Tongue (tissue), 2 donors: ENCODE data around the gene RERG. TPM values are rescaled to one million over a fixed set of nuclear protein-coding genes. Genes with fewer than 3 reads are reported as not detected.

Source experiments
- DNase-seq: peaks from one replicate; pipeline ENCODE4 v3.0.0-alpha.2; 2015
- total RNA-seq: library from RNA; depleted of rRNA; stranded (reverse); fragments of >200 nt; gene quantifications from one replicate; pipeline ENCODE4 v1.2.3, GENCODE V29; 2014

RERG gene
- total RNA-seq, 1 donor from 2014 or later: 18.9 TPM

DNA sequence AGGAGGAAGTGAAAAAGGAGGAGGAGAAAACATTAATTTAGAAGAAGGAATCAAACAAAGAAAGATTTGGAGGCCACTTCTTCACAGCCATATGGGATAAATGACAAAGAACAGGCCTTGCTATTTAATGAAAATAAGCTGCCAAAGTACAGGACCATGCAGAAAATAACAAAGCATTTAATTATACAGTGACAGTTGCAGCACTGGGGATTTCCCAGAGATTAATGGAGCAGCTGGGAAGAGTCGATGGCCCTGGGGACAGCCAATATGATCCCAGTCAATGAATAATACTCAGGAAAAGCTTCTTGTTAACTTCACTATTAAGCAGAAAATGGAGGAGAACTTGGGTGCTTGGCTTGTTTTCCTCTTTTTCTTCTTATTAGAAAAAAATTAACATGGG is 34.6 kb downstream of the RERG start:
- peak; percentile 53 for DNase-seq

DNA sequence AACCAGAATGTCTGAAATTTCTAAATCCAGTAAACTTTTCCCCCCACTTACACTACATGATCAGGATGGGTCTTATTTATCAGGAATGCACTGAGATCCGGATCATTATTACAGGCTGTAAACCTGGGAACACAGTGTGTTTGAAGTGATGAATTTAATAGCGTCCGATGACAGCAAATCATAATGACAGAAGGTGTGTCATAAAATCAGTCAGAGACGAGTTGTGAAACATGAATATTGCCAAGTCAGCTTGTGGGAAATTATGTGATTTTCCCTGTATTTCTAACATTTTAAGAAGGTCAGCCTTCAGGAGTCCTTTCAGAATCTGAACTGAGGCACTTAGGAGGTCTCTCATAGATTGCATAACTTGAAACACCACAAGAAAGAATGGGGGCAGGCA is 36.7 kb downstream of the RERG start:
- DNase-seq: no peak

DNA sequence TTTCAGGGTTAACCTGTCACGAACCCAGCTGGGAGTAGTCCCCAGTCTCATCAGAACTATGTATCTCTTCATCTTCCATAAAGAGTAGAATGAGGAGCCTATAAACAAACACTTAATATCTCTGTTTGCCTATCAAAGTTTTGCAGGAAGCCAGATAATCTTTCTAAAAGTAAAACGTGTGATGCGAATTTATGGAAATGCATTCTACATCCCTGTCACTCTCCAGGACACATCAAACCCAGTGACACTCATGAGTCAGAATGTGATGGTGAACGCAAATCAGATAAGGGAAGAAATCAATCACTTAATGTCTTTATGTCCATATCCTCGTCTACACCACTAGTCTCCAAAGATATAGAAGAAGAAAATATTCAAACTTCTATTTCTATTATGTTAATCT is 37.4 kb downstream of the RERG start:
- no peak for DNase-seq

DNA sequence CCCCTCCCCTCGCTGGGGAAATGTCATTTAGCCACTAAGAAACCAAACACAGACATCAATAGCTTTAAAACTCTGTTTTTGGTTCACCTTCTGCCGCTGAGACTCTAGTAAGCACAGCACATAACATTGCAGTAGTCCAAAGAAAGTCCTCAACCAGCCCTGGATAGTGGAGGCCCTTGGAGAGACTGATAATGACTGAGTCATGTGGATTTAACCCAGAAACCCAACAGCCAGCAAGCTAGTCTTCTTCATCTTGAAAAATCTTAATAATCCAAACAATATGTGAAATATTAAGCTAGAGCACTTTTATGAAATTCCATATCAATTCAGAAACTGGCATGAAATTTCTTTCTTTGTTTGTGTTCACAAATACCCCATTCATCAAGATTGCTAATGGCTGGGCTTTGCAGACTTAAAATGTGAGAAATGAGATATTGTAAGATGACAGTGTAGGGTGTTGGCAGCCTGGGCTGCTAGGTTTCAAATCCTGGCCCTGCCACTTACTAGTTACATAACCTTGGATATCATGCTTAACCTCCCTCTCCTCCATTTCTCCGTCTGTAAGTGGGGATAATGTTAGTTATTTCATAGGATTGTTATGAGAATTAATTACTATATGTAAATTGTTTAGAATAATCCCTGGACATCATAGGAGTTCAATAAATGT is 40.1 kb downstream of the RERG start:
- no peak for DNase-seq

DNA sequence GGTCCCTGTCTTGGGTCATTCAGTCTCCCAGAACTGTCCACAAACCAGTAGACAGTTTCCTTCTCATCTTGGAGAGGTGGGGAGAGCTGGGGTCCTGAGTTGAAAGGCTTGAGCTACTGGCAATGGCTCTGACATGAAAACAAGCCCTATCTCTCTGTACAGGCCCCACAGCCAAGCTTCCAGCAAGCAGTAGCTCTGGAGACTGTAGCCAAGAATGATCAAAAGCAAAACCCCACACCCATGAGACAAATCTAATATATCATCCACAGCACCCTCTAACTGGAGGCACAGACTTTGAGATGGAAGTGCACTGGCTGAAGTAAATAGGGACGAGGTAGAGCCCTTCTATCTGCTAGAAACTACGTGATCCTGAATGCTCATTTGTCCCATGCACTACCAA is 40.9 kb downstream of the RERG start:
- DNase-seq: no peak

DNA sequence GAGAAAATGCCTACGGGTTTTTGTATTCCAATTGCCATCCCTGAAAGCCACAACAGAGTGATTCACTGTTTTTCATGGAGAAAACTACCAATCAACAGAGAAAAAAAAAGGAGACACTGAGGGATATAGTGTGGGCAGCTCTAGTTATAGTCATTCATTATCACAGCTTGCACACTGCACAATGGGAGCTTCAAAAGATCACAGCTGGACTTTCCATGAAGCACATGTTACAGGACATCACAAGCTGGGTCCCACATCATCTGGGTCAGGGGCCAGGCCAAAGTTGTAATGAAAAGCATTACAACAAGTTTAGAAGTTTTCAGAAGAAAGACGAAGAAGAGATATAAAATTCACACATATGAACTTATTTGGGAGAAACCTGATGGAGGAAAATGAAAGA is 41.5 kb downstream of the RERG start:
- DNase-seq: no peak

DNA sequence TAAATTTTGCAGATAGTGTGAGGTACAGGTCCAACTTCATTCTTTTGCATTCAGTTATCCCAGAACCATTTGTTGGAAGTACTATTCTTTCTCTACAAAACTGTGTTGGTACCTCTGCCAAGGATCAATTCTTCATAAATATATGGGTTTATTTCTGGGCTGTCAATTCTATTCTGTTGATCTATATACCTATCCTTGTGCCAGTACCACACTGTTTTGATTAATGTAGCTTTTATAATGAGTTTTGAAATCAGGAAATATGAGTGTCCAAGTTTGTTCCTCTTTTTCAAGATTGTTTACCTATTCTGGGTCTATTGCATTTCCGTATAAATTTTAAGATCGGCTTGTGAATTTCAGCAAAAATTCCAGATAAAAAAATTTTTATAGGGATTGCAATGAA is 48.1 kb downstream of the RERG start:
- no peak for DNase-seq

DNA sequence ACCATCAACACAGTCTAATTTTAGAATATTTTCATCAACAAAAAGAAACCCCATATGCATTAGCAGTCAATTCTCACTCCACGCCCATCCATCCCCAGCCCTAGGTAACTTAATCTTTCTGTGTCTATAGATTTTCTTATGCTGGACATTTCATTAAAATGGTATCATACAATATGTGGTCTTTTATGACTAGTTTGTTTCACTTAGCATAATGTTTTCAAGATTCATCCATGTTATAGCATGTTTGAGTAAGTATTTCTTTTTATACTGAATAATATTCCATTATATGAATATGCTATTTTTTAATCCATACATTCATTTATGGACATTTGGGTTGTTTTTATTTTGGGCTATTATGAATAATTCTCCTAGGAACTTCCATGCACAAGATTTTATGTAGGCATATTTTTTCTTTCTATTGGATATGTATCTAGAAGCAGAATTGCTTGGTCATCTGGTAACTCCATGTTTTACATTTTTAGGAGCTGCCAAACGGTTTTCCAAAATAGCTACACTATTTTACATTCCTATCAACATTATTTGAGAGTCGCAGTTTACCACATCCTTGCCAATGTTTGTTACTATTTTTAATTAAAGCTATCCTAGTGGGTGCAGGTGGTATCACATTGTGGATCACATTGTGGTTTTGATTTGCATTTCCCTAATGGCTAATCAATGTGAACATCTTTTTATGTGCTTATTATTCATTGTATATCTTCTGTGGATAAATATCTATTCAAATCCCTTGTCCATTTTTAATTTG is 49.0 kb downstream of the RERG start:
- DNase-seq: no peak

DNA sequence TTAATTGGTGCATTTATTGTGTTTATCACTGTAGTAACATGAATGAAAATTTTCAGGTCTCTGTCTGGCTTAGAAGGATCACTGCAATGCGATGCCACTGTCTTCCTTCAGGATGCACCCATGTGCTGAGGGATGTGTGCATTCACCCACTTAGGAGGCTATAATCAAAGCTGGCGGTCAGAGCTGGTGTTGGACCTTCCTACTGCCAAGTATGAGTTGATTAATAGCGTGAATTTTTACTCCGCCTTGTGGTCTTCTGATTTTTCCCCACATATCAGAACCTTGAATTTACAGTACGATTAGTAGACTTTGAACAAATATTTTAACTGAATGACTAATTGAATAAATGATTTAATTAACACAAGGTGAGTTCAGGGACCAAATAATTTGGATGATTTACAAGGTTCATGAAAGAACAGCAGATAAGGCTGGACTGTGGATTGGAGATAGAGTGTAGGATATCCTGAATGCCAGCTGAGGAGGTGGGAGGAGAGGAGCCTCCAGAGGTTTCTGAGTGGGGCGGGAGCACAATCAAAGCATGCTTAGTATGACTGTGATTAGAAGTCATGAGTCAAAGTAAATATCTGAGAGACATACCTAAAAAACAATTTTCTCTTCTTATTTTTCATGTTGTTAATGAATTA is 50.1 kb downstream of the RERG start:
- no peak for DNase-seq

DNA sequence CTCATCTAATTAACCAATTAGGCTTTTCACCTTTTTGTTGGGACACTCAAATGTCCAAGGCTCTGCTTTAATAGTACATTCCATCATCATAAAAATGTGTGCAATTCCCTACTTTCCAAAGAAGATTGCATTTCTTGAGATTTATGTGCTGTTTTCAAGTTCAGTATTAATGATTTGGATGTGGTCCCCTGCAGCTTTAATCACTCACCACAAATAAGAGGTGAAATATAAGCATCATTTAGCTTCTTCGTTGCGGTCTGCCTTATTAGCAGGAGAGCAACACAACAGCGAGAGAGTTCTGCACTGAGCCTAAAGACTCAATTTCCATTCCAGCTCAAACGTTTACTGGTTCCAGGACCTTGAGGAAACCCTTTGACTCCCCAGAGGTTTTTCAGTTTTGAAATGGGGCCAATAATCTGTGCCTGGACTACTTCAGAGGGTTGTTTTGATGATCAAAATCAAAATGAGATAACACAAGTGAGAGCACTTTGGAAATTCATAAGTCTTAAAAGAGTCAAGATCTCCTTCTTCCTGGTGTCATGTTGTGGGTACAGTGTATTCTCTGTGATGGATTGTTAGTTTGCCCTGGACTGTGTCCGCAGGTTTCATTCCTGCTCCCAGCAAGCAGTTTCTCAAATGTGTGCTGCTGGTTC is 53.1 kb downstream of the RERG start:
- DNase-seq: no peak

DNA sequence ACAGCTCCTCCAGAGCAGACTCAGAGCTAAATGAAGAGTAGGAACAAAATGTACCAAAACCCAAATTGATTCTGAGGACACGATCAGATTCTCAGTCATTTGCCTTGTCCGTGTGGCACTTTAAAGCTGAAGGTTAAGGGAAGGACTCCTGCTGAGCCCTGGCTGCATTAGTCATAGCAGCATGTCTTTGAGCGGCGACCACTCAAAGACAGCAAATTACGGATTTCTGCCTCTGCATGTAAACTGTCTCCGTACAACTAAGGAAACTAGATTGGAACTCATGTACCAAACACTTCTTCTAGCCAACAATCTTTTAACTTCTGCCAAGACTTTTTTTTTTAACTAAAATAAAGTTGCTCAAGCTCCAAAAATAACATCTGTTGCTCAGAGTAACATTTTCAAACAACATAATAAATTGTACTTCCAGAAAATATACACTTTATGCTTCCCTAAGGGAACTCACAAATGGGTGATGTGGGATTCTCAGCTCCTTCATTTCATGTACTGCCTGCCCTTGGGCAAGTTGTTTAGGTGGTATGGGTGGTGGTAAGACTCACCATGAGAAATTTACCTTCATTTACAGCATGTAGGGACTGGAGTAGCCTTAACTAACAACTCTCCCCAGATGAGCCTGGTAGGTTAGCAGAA is 56.1 kb downstream of the RERG start:
- peak; percentile 50 for DNase-seq

DNA sequence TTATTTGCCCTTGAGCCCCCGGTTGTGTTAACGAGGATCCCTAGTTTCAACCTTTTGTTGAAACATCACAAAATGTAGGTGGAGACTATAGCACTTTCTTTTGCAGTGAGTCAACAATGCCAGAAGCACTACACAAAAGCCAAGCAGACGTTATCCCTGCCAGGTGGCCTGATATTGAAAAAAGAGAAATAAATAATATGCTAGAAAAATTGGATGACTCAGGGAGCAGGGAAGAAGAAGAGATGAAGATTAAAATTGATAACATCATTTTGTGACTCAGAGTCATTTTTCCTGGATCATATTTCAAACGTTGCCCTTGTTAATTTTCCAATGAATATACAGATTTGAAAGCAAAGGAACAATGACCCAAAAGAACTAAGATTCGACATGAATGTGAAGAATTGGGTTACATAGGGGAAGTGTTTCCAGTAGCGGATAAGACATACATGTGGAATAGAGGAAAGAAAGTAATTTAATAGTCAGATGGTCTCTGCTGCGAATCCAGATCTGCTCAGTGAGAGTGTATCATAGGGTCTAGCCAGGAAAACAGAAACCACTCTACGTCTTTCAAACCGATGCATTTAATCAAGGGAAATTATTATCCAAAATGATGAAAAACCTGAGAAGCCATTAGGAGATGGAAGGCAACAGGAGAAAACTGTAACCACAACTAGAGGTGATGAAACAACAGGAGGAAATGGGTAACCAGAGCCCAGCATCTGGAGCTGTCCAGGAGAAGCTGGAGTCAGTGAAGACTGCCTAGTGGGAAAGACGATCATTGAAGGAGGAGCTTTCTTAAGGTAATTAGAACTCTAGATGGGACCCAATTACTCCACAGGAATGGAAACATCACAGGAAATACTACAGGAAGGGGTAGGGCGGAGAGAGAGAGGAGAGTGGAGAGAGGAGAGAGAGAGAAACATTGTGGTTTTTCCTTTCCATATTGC is 57.9 kb downstream of the RERG start:
- DNase-seq: no peak

DNA sequence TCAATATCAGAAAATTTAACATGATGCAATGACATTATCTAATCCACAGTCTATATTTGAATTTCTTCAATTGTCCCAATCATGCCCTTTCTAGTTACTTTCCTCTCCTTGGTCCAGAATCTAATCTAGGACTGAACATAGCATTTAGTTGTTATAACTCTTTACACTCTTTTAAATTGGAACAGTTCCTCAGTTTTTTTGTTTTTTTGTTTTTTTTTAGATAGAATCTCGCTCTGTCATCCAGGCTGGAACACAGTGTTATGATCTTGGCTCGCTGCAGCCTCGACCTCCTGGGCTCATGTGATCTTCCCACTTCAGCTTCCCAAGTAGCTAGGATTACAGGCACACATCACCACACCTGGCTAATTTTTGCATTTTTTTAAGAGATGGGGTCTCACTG is 63.1 kb downstream of the RERG start:
- no peak for DNase-seq

DNA sequence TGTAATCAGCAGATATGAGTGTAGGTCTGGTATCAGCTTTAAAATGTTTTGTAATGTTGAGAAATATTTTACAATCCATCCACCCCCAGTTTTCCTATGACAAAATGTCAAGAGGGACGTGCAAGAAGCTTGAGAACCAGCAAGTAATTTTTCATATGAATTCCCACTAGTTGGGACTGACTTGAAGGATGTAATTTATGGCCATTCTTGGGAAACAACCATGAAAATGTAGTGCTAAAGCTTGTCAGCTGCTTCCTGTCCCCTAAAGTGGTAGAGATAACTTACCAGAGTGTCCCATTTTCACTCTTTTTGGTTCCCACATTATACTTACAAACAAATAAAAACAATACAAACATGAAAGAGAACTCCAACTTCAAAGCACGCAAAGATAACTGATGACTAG is 63.9 kb downstream of the RERG start:
- no peak for DNase-seq

DNA sequence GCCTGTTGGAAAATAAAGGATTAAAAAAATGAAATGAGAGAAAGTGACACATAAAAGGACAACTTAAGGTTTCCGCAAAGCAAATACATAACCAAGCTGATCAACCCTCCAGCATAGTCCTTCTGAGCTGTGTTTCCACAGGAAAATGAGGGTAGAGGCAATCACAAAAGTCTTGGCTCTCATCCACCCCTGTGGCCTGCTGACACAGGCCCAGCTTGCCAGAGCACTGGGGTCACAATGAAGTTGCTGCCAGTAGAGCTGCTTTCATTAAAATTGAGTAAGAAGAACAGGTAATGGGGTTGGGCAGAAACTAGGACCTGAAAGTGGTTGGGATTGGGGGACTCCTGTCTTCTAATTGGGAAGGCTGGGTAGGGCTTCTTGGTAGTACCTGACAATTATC is 65.9 kb downstream of the RERG start:
- DNase-seq: no peak

DNA sequence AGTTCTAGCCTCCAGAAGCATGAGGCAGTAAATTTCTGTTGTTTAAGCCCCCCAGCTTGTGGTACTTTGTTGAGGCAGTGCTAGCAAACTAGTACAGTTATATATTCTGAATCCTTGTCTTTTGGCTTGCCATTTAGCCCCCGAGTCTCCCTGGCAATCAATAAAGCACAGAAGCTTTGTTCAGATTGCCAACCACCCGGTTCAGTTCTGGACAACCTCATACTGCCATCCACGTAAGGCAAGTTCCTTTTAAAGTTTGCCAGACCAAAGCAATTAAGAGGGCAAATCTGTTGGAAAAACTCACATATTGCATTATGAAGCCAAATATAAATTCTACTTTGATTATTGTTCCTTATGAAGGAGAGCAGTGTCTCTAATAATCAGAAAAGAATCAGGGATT is 67.1 kb downstream of the RERG start:
- no peak for DNase-seq

DNA sequence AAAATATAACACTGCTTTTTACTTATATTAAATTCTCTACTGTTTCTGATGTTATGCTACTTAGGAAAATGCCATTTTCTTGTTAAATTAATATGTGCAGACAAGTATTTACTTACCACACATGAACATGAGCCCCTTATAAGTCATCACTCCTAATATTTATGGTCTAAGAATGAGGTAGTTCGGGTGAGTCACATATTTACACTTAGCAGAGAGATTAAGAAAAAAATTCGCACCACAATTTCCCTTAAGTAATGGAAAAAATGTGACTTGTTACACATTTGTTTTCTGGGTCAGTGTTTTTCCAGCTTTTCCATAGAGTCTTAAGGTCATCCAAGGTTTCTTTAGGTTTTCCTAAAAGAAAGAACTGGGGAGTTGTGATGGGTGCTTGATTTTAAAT is 68.3 kb downstream of the RERG start:
- peak; percentile 21 for DNase-seq

DNA sequence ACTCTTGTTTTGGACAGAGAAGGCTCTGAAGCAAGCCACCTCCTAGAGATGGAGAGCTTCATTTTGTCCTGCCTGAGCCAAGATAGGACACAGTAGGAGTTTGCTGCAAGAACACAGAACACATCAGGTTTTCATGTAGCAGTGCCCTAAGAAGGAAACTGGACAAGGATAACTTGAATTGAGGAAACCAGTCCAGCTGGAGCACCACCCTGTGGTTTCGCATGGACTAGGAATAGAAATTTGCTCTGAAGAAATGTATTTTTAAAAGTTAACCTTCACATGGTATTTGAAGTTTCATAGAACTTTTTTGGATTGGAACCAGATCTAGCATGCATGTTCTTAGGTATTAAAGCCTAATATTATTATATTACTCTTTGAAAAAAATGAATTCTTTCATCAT is 68.8 kb downstream of the RERG start:
- no peak for DNase-seq

DNA sequence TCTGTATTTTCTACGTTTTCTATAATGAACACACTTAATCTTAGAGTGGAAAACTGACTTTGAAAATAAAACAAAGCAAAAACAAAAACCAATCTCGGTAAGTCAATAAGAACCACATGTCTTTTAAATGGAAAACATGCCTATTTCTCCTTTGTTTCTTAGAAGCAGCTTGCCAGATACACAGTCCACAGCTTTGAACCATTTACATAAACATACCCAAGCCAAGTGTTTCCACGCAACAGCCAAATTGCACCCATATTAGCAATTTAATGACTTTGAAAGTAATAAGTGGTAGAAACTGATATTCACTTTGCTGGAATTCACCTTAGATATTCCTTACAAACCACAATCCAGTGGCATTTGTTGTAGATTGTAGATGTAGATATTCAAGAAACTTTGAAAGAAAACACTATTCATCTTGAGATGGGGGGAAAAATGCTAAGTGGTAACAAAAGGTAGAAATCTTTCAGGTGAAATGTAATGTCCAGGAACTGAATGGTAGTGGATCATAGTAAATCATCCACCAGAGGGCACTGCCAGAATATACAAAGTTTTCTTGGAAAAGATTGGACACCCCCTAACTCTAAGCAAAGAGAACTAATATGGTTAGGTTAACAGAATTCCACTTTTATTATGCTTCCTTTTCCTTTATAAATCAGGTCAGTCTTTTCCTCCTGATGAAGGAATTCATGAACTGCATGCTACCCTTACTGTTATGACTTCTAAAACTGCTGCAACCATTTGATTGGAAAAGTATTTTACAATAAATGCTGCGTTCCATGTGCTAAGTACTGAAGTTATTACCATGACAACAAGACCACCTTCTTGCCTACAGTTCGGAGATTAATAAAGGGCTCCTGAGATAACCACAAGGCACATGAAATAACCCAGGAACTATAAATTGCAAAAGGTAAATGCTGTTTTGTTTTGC is 69.8 kb downstream of the RERG start:
- DNase-seq: peak; percentile 61

DNA sequence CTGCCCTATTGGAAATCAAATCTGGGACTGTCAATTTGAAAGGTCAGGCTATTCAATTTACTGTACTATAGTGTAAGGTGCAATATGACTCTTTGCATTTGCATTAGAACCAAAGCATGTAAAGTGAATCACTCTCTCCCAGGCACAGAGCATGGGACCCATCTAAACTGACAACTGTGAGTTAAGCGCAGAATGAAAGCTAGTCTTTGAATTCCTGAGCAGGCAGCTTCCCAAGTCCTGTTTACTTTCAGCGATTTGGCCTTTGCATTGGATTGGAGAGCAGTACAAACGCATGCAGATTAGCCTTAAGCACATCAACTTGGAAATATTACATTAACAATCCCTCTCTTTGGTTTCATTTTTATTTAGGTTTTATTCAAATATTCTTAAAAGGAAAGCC is 74.6 kb downstream of the RERG start:
- DNase-seq: peak; percentile 66
